ENCODE results near the gene LRRC26. TPM values are rescaled to one million over a fixed set of nuclear protein-coding genes. Genes with fewer than 3 reads are reported as not detected.

Gene LRRC26
- total and polyA plus RNA-seq, 4 experiments from 2014 or later, result not detected

DNA sequence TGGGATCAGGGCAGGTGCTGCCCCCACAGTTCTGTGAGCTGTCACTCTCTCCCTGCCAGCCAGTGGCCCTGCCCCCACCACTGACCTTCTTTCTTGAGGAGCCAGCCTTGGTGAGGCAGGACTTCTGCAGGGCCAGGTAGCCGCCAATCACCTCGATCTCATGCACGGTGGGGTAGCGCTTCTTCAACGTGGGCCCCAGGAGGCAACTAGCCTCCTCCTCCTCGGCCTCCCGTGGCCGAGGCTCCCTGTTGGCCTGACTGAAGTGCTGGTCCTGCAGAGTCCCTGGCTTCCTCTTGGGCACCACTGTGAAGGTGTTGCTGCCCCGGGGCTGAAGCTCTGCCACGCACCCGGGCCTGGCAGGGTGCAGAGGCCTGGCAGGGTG is 29.0 kb upstream of the LRRC26 start:
- H3K4me1 Mint-ChIP-seq, result peaks cover 5 to 21% (median 16%) of the 10 kb centered on the region in 4 donors
- peak overlapping the region in 1 of 7 donors; percentile 63 for H3K27ac Mint-ChIP-seq
- no peaks in the 10 kb centered on the region for H3K36me3 ChIP-seq (ENCODE audit: insufficient read depth, low read length)
- DNase-seq, result no peak
- POLR2A ChIA-PET (ENCODE audit: partially characterized antibody), result interaction anchor here (1.0 to 11.9 kb wide), 3 partner anchors 10 to 69 kb away, joined by 4 to 169 read pairs (median 6); partner anchors contain the start of genes ANAPC2, SSNA1 and TUBB4B
- peaks cover 0 to 3% of the 10 kb centered on the region in 2 donors for H3K36me3 Mint-ChIP-seq
- no peaks in the 10 kb centered on the region for H3K27me3 ChIP-seq (ENCODE audit: insufficient read depth, low read length)
- H3K4me3 ChIP-seq (ENCODE audit: low read length in 2 of 2), result no peak overlapping the region
- peaks cover 29% of the 10 kb centered on the region for H3K4me1 ChIP-seq (ENCODE audit: insufficient read depth, low read length)
- H3K4me3 Mint-ChIP-seq, result peak overlapping the region in 5 of 8 donors; percentile 5 to 66 (median 11)
- H3K9me3 Mint-ChIP-seq, result no peaks in the 10 kb centered on the region
- no peak overlapping the region for H3K27ac ChIP-seq (ENCODE audit: low read depth, low read length)
- intact Hi-C loops (cut with micrococcal nuclease), result no loop called here
- CTCF ChIA-PET (ENCODE audit: partially characterized antibody), result interaction anchor here (3.0 kb wide), 1 partner anchor 10 kb away, joined by 7 read pairs; the partner anchor contains the start of genes ANAPC2 and SSNA1
- no peaks in the 10 kb centered on the region for H3K27me3 Mint-ChIP-seq
- no peaks in the 10 kb centered on the region for H3K9me3 ChIP-seq (ENCODE audit: control insufficient read depth in 1 of 2, low read length in 2 of 2)

DNA sequence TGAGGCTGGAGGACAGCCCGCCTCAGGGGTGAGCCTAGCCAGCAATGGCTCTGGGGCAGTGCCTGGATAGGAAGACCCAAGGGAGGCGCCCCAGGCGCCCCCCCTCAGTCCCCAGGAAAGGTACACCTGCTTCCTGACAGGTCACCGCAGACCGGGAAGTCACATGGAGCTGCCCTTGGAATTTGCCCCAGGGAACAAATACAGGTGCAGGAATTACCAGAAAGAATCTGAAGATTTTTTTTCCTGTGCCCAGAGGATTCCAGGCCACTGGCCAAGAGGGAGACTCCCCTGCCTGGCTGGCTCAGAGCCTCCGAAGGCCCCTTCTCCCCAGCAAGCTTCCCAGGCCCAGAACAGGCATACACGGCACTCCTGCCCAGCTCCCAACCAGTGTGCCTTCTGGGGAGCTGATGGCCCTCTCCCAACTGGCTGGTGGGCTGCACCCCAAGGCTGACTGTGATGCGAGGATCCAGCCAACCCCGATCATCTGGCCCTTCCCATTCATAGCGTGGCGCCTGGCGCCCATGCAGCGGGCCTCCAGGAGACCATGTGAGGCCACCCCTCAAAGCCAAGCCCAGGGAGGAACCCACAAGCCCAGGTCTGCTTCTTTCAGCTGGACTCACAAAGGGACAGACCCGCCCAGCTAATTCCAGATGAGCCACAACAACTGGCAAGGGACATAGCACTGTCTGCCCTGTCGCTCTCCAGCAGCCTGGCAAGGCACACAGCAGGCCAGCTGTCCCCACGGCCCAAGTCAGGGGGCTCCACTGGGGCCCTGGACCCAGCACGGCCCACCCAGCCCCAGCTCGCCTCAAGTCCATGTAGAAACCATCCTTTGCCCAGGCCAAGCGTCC is 28.4 kb upstream of the LRRC26 start:
- Mint-ChIP-seq H3K9me3 (no peaks in the 10 kb centered on the region), H3K4me3 (peak overlapping the region in 7 of 8 donors; percentile 2 to 66 (median 11)), H3K4me1 (peaks cover 5 to 19% (median 14%) of the 10 kb centered on the region in 4 donors), H3K27me3 (no peaks in the 10 kb centered on the region), H3K27ac (peak overlapping the region in 1 of 7 donors; percentile 63), H3K36me3 (peaks cover 0 to 3% of the 10 kb centered on the region in 2 donors)
- H3K4me3 ChIP-seq (ENCODE audit: low read length in 2 of 2), result no peak overlapping the region
- DNase-seq, result no peak
- H3K36me3 ChIP-seq (ENCODE audit: insufficient read depth, low read length), result no peaks in the 10 kb centered on the region
- POLR2A ChIA-PET (ENCODE audit: partially characterized antibody), result interaction anchor here (1.0 to 11.9 kb wide), 4 partner anchors 7 to 68 kb away, joined by 3 to 169 read pairs (median 5); partner anchors contain the start of genes ANAPC2, NDOR1, SSNA1 and TMEM203
- no peaks in the 10 kb centered on the region for H3K27me3 ChIP-seq (ENCODE audit: insufficient read depth, low read length)
- CTCF ChIA-PET (ENCODE audit: partially characterized antibody), result interaction anchor here (3.0 kb wide), 1 partner anchor 9 kb away, joined by 7 read pairs; the partner anchor contains the start of genes ANAPC2 and SSNA1
- peaks cover 23% of the 10 kb centered on the region for H3K4me1 ChIP-seq (ENCODE audit: insufficient read depth, low read length)
- intact Hi-C loops (cut with micrococcal nuclease), result no loop called here
- H3K27ac ChIP-seq (ENCODE audit: low read depth, low read length), result no peak overlapping the region
- no peaks in the 10 kb centered on the region for H3K9me3 ChIP-seq (ENCODE audit: control insufficient read depth in 1 of 2, low read length in 2 of 2)

- Histone ChIP-seq H3K9me3 (ENCODE audit: control insufficient read depth in 1 of 2, low read length in 2 of 2) (no peaks in the 10 kb centered on the region), H3K27ac (ENCODE audit: low read depth, low read length) (no peak overlapping the region), H3K4me1 (ENCODE audit: insufficient read depth, low read length) (peaks cover 8% of the 10 kb centered on the region), H3K36me3 (ENCODE audit: insufficient read depth, low read length) (no peaks in the 10 kb centered on the region), H3K4me3 (ENCODE audit: low read length in 2 of 2) (no peak overlapping the region), H3K27me3 (ENCODE audit: insufficient read depth, low read length) (no peaks in the 10 kb centered on the region)
- Mint-ChIP-seq H3K27ac (no peak overlapping the region), H3K27me3 (no peaks in the 10 kb centered on the region), H3K36me3 (peaks cover 0 to 3% of the 10 kb centered on the region in 2 donors), H3K4me3 (no peak overlapping the region), H3K4me1 (peaks cover 0 to 9% (median 2%) of the 10 kb centered on the region in 4 donors), H3K9me3 (no peaks in the 10 kb centered on the region)
- CTCF ChIA-PET (ENCODE audit: partially characterized antibody), result no interaction called here
- intact Hi-C loops (cut with micrococcal nuclease), result no loop called here
- POLR2A ChIA-PET (ENCODE audit: partially characterized antibody), result interaction anchor here (1.1 kb wide), 1 partner anchor 20 kb away, joined by 3 read pairs; no protein-coding TSS in a partner anchor
- DNase-seq, result no peak
Measured at GRCh38 chr9:137195525-137196220, 25.8 kb upstream of the LRRC26 start.

- H3K27me3 ChIP-seq (ENCODE audit: insufficient read depth, low read length), result no peaks in the 10 kb centered on the region
- intact Hi-C loops (cut with micrococcal nuclease), result no loop called here
- no peak overlapping the region for H3K4me3 ChIP-seq (ENCODE audit: low read length in 2 of 2)
- Mint-ChIP-seq H3K36me3 (peaks cover 0 to 4% of the 10 kb centered on the region in 2 donors), H3K27me3 (no peaks in the 10 kb centered on the region), H3K9me3 (no peaks in the 10 kb centered on the region), H3K4me3 (peak overlapping the region in 1 of 8 donors; percentile 51), H3K4me1 (peaks cover 0 to 16% (median 2%) of the 10 kb centered on the region in 4 donors), H3K27ac (peak overlapping the region in 1 of 7 donors; percentile 41)
- H3K9me3 ChIP-seq (ENCODE audit: control insufficient read depth in 1 of 2, low read length in 2 of 2), result no peaks in the 10 kb centered on the region
- peaks cover 4% of the 10 kb centered on the region for H3K36me3 ChIP-seq (ENCODE audit: insufficient read depth, low read length)
- no peak for DNase-seq
- POLR2A ChIA-PET (ENCODE audit: partially characterized antibody), result interaction anchor here (1.1 kb wide), 1 partner anchor 20 kb away, joined by 3 read pairs; no protein-coding TSS in a partner anchor
- no peak overlapping the region for H3K27ac ChIP-seq (ENCODE audit: low read depth, low read length)
- CTCF ChIA-PET (ENCODE audit: partially characterized antibody), result no interaction called here
- peaks cover 14% of the 10 kb centered on the region for H3K4me1 ChIP-seq (ENCODE audit: insufficient read depth, low read length)
Measured at GRCh38 chr9:137194909-137195308, 25.1 kb upstream of the LRRC26 start.

- no peak for DNase-seq
- POLR2A ChIA-PET (ENCODE audit: partially characterized antibody), result no interaction called here
- Mint-ChIP-seq H3K27ac (no peak overlapping the region), H3K9me3 (no peaks in the 10 kb centered on the region), H3K27me3 (no peaks in the 10 kb centered on the region), H3K4me3 (no peak overlapping the region), H3K36me3 (peaks cover 0 to 6% of the 10 kb centered on the region in 2 donors), H3K4me1 (peaks cover 2 to 22% (median 7%) of the 10 kb centered on the region in 4 donors)
- intact Hi-C loops (cut with micrococcal nuclease), result no loop called here
- Histone ChIP-seq H3K36me3 (ENCODE audit: insufficient read depth, low read length) (peaks cover 6% of the 10 kb centered on the region), H3K4me3 (ENCODE audit: low read length in 2 of 2) (no peak overlapping the region), H3K9me3 (ENCODE audit: control insufficient read depth in 1 of 2, low read length in 2 of 2) (no peaks in the 10 kb centered on the region), H3K4me1 (ENCODE audit: insufficient read depth, low read length) (peaks cover 17% of the 10 kb centered on the region), H3K27ac (ENCODE audit: low read depth, low read length) (no peak overlapping the region), H3K27me3 (ENCODE audit: insufficient read depth, low read length) (no peaks in the 10 kb centered on the region)
- CTCF ChIA-PET (ENCODE audit: partially characterized antibody), result no interaction called here
Measured at GRCh38 chr9:137194388-137194787, 24.5 kb upstream of the LRRC26 start.

- Mint-ChIP-seq H3K4me1 (peaks cover 6 to 28% (median 12%) of the 10 kb centered on the region in 4 donors), H3K27me3 (no peaks in the 10 kb centered on the region), H3K36me3 (peaks cover 0 to 11% of the 10 kb centered on the region in 2 donors), H3K9me3 (no peaks in the 10 kb centered on the region), H3K27ac (no peak overlapping the region), H3K4me3 (no peak overlapping the region)
- intact Hi-C loops (cut with micrococcal nuclease), result no loop called here
- Histone ChIP-seq H3K27ac (ENCODE audit: low read depth, low read length) (no peak overlapping the region), H3K4me1 (ENCODE audit: insufficient read depth, low read length) (peaks cover 16% of the 10 kb centered on the region), H3K9me3 (ENCODE audit: control insufficient read depth in 1 of 2, low read length in 2 of 2) (no peaks in the 10 kb centered on the region), H3K36me3 (ENCODE audit: insufficient read depth, low read length) (peaks cover 6% of the 10 kb centered on the region), H3K27me3 (ENCODE audit: insufficient read depth, low read length) (no peaks in the 10 kb centered on the region), H3K4me3 (ENCODE audit: low read length in 2 of 2) (no peak overlapping the region)
- no peak for DNase-seq
- ChIA-PET POLR2A (ENCODE audit: partially characterized antibody) (interaction anchor here (8.9 kb wide), 1 partner anchor 9 kb away, joined by 169 read pairs; the partner anchor contains the start of genes NDOR1, TMEM203 and TPRN), CTCF (ENCODE audit: partially characterized antibody) (no interaction called here)
Measured at GRCh38 chr9:137193771-137194170, 23.9 kb upstream of the LRRC26 start.

Data from CD4-positive, alpha-beta memory T cell (primary cell).